NT2/D1 (cell line): ENCODE data around the gene ZNF438.

Experiments
- YY1 ChIP-seq: IDR thresholded peaks from 2 replicates; pipeline ENCODE4 v1.6.1; 2011; ENCODE audit not compliant: insufficient read length, insufficient read depth
- ZNF274 ChIP-seq: IDR thresholded peaks from 2 replicates; pipeline ENCODE4 v1.6.1; 2011; ENCODE audit warnings: mild to moderate bottlenecking, low read depth, low read length

DNA sequence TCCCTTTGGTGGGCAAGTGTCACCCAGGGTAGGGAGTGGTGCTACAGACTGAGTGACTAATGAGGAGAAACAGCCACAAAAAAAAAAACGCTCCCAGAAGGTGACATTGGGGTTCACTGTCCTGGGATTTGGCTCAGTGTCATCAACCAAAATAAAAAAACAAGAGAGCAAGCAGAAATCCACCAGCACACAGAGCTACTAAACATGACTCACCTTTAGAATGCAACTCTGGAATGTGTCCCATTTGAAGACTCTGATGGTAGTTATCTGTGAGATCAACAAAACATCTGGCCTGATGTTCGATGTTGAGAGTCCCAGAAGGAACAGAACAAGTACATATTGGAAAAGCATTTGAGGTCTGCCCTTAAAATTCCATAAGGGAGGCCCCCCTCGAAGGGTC, 201.8 kb downstream of the ZNF438 start:
- TF ChIP-seq YY1: no peak
- no peak for TF ChIP-seq ZNF274
